ENCODE data around the gene OTOF.

GRCh38 chr2:26450031-26450635, 27.8 kb downstream of the OTOF start:
- TF ChIP-seq SP1 (IDR thresholded peaks at IDR 0.05) (no peak), BHLHE40 (IDR thresholded peaks at IDR 0.05; ENCODE audit: borderline replicate concordance) (no peak), ARNT (IDR thresholded peaks at IDR 0.05) (no peak), ZNF384 (IDR thresholded peaks at IDR 0.05) (no peak), LEF1 (IDR thresholded peaks at IDR 0.05; ENCODE audit: borderline replicate concordance) (no peak), FOXM1 (IDR thresholded peaks at IDR 0.05; ENCODE audit: borderline replicate concordance) (no peak), TARDBP (IDR thresholded peaks at IDR 0.05) (no peak), FOXA1 (IDR thresholded peaks at IDR 0.05) (no peak), HDGF (IDR thresholded peaks at IDR 0.05; ENCODE audit: borderline replicate concordance) (no peak), CTBP1 (IDR thresholded peaks at IDR 0.05; ENCODE audit: borderline replicate concordance) (no peak), PKNOX1 (IDR thresholded peaks at IDR 0.05) (no peak), FOXK2 (IDR thresholded peaks at IDR 0.05) (no peak), SUZ12 (IDR thresholded peaks at IDR 0.05) (no peak), ELF4 (IDR thresholded peaks at IDR 0.05) (no peak)
